SHP77 (cell line): ENCODE results near the gene DDX56.
A peak's percentile ranks its signal among the peaks of the same experiment; 100 is the strongest.

Source experiments
- DNase-seq, 2 experiments: peaks; one replicate each; lab custom pipeline; 2025; lab: John Stamatoyannopoulos, UW

DDX56 gene

GRCh38 chr7:44534501-44534900 is 39.2 kb downstream of the DDX56 start:
- DNase-seq, result peak; percentile 85 to 91

GRCh38 chr7:44534087-44534486 is 39.6 kb downstream of the DDX56 start:
- DNase-seq, result peak; percentile 38 to 57

- peak; percentile 69 to 70 for DNase-seq
These were observed 40.2 kb downstream of the DDX56 start for GRCh38 chr7:44533301-44534055.

GRCh38 chr7:44531421-44532380 is 42.0 kb downstream of the DDX56 start:
- no peak for DNase-seq

GRCh38 chr7:44530990-44531389 is 42.7 kb downstream of the DDX56 start:
- DNase-seq, result no peak

- no peak for DNase-seq
These were observed 48.8 kb downstream of the DDX56 start for GRCh38 chr7:44524811-44525388.

GRCh38 chr7:44522315-44522714 is 51.4 kb downstream of the DDX56 start:
- no peak for DNase-seq

- DNase-seq, result no peak
These were observed 52.2 kb downstream of the DDX56 start for GRCh38 chr7:44521347-44522095.

- no peak for DNase-seq
These were observed 53.1 kb downstream of the DDX56 start for GRCh38 chr7:44520574-44520973.

GRCh38 chr7:44519546-44519945 is 54.2 kb downstream of the DDX56 start:
- no peak for DNase-seq

GRCh38 chr7:44518761-44519160 is 54.9 kb downstream of the DDX56 start:
- DNase-seq, result no peak

GRCh38 chr7:44517175-44517574 is 56.5 kb downstream of the DDX56 start:
- DNase-seq, result no peak
